Mucosa of descending colon (tissue), 3 donors: ENCODE measurements around the gene PLB1. TPM values are rescaled to one million over a fixed set of nuclear protein-coding genes. Genes with fewer than 3 reads are reported as not detected.

Experiments
- ATAC-seq: fragments of 200-7000 bp; cut with Tn5 transposase; one replicate; pipeline ENCODE4 v1.9.1; 2020; ENCODE audit warnings: mild to moderate bottlenecking, moderate library complexity
- DNase-seq, 3 donors: peaks; one replicate each; pipeline ENCODE4 v3.0.0-alpha.2; 2020
- H3K36me3 ChIP-seq: fragments of 200-600 bp; one replicate; pipeline ENCODE4 v1.8.0; 2021; ENCODE audit warnings: low read depth, mild to moderate bottlenecking
- H3K4me1 ChIP-seq: fragments of 200-600 bp; one replicate; pipeline ENCODE4 v1.8.0; 2021; ENCODE audit warnings: low read depth, mild to moderate bottlenecking
- H3K4me3 ChIP-seq: fragments of 200-600 bp; one replicate; pipeline ENCODE4 v1.8.0; 2021; ENCODE audit warnings: mild to moderate bottlenecking
- H3K9me3 ChIP-seq: fragments of 200-600 bp; one replicate; pipeline ENCODE4 v1.8.0; 2021; ENCODE audit warnings: mild to moderate bottlenecking
- CTCF ChIP-seq: fragments of 200-600 bp; IDR thresholded peaks from one replicate; pipeline ENCODE4 v1.8.0; 2022; ENCODE audit warnings: antibody characterized with exemption, mild to moderate bottlenecking
- intact Hi-C, 2 donors: fragments of 100-400 bp; cut with DNase I in 1 of 2; cut with micrococcal nuclease in 1 of 2; formaldehyde crosslinking; loops; one replicate each; pipeline versions ENCODE4 v1.11.0 to v1.11.1; 2022; cut with DNase I, micrococcal nuclease
- total RNA-seq, 3 donors: library from RNA; stranded (reverse); fragmentation: NEBNext Ultra II Directional in 2 of 3; extraction: Animal tissue kit (Norgen Biotek cat#: 25700) in 2 of 3; gene quantifications; one replicate each; pipeline versions ENCODE4 v1.2.1 to v1.2.4, GENCODE V29; 2021 to 2023
- donor health status: DM: no; HTN: no; CAD: no; lungs with moderate emphysema.
- donor health status: DM: no; HTN: no; CAD: no.
- donor health status: DM: no; HTN: yes; CAD: no.

Gene PLB1
- total RNA-seq, 3 donors from 2014 or later = 2.4 to 4.9 (median 3.6) TPM

- ATAC-seq = peak; percentile 77
- Histone ChIP-seq H3K4me1 (peaks cover 2% of the 10 kb centered on the region), H3K36me3 (no peaks in the 10 kb centered on the region), H3K9me3 (no peaks in the 10 kb centered on the region), H3K4me3 (no peak overlapping the region)
- peak in 1 of 3 donors; percentile 34 for DNase-seq
- intact Hi-C loops = no loop called here
- no peak for TF ChIP-seq CTCF
Measured at GRCh38 chr2:28583899-28584553, 88.2 kb downstream of the PLB1 start.

GRCh38 chr2:28586867-28587266 lies 91.0 kb downstream of the PLB1 start:
- no peak overlapping the region for H3K4me3 ChIP-seq
- no peaks in the 10 kb centered on the region for H3K9me3 ChIP-seq
- ATAC-seq = peak; percentile 35
- peaks cover 2% of the 10 kb centered on the region for H3K4me1 ChIP-seq
- peak in 1 of 3 donors; percentile 21 for DNase-seq
- TF ChIP-seq CTCF = no peak
- no peaks in the 10 kb centered on the region for H3K36me3 ChIP-seq
- intact Hi-C loops = no loop called here

GRCh38 chr2:28587526-28588291 lies 91.8 kb downstream of the PLB1 start:
- Histone ChIP-seq H3K9me3 (no peaks in the 10 kb centered on the region), H3K36me3 (no peaks in the 10 kb centered on the region), H3K4me1 (peaks cover 2% of the 10 kb centered on the region), H3K4me3 (no peak overlapping the region)
- intact Hi-C loops = no loop called here
- TF ChIP-seq CTCF = no peak
- DNase-seq (no peak), ATAC-seq (no peak)

GRCh38 chr2:28588292-28588670 lies 92.4 kb downstream of the PLB1 start:
- H3K4me3 ChIP-seq = no peak overlapping the region
- intact Hi-C loops = no loop called here
- no peak for DNase-seq
- peaks cover 2% of the 10 kb centered on the region for H3K4me1 ChIP-seq
- TF ChIP-seq CTCF = no peak
- no peaks in the 10 kb centered on the region for H3K9me3 ChIP-seq
- peak; percentile 11 for ATAC-seq
- no peaks in the 10 kb centered on the region for H3K36me3 ChIP-seq

- DNase-seq (no peak), ATAC-seq (no peak)
- Histone ChIP-seq H3K9me3 (no peaks in the 10 kb centered on the region), H3K36me3 (no peaks in the 10 kb centered on the region), H3K4me3 (no peak overlapping the region), H3K4me1 (peaks cover 11% of the 10 kb centered on the region)
- intact Hi-C loops = loop anchor here (10.0 kb wide), 1 partner anchor 165 kb away; the partner anchor contains the start of gene PPP1CB (in 2 of the 2)
- no peak for TF ChIP-seq CTCF
Measured at GRCh38 chr2:28589746-28590463, 94.0 kb downstream of the PLB1 start.
